H1 (cell line): ENCODE data around the gene CCDC40. TPM values are rescaled to one million over a fixed set of nuclear protein-coding genes. Genes with fewer than 3 reads are reported as not detected.

Source experiments
- CTCF ChIA-PET: fragments of 300-600 bp; sonication (Branson Sonifier 250); formaldehyde crosslinking; loops from one replicate; lab custom pipeline; 2021; ENCODE audit not compliant: partially characterized antibody; lab: Charles Lee
- POLR2A ChIA-PET: fragments of 300-600 bp; sonication (Branson Sonifier 250); formaldehyde crosslinking; loops from one replicate; lab custom pipeline; 2021; ENCODE audit warnings: inconsistent platforms; ENCODE audit not compliant: partially characterized antibody; lab: Charles Lee
- DNase-seq, 2 experiments: peaks; one replicate each; pipeline versions ENCODE4 v3.0.0 to v3.0.0-alpha.2; 2010 to 2022; ENCODE audit warnings: low spot score in 2 of 2, low read depth in 1 of 2, mixed read lengths in 1 of 2
- FAIRE-seq: peaks from 2 replicates; lab custom pipeline; 2011; peaks lifted over from hg19 to GRCh38; lab: Jason Lieb, UNC
- H2AFZ ChIP-seq: 2 replicates; pipeline ENCODE4 v1.8.1; 2012; ENCODE audit warnings: low read length, inconsistent platforms
- H2AK5ac ChIP-seq: 2 replicates; pipeline ENCODE4 v1.6.1; 2013; ENCODE audit warnings: low read depth, low read length
- H2BK120ac ChIP-seq: replicated peaks from 2 replicates; pipeline ENCODE3; 2013; ENCODE audit warnings: low read depth, low read length, inconsistent platforms
- H2BK12ac ChIP-seq: 2 replicates; pipeline ENCODE4 v1.6.1; 2013; ENCODE audit warnings: low read depth, low read length
- H2BK15ac ChIP-seq: 2 replicates; pipeline ENCODE4 v1.6.1; 2013; ENCODE audit warnings: low read length
- H2BK20ac ChIP-seq: 2 replicates; pipeline ENCODE4 v1.6.1; 2013; ENCODE audit warnings: low read length
- H2BK5ac ChIP-seq: 2 replicates; pipeline ENCODE4 v1.6.1; 2013; ENCODE audit warnings: low read depth, low read length
- H3K14ac ChIP-seq: 2 replicates; pipeline ENCODE4 v1.6.1; 2013; ENCODE audit warnings: inconsistent platforms; ENCODE audit not compliant: insufficient read length
- H3K18ac ChIP-seq: 2 replicates; pipeline ENCODE4 v1.6.1; 2013; ENCODE audit warnings: low read length; ENCODE audit errors: extremely low read depth
- H3K23ac ChIP-seq: 2 replicates; pipeline ENCODE4 v1.6.1; 2013; ENCODE audit warnings: inconsistent platforms; ENCODE audit not compliant: insufficient read length
- H3K23me2 ChIP-seq: 2 replicates; pipeline ENCODE4 v1.6.1; 2013; ENCODE audit warnings: low read depth, low read length
- H3K27ac ChIP-seq: 2 replicates; pipeline ENCODE4 v1.6.1; 2011; ENCODE audit warnings: low read depth, low read length, inconsistent platforms
- H3K27me3 ChIP-seq, 4 experiments: replicated peaks in 1 of 4; 1 replicate in 1 of 4; 2 replicates in 3 of 4; pipeline versions ENCODE4 v1.6.1 to v1.8.1; 2011 to 2013; ENCODE audit warnings: low read length in 3 of 4, mild to moderate bottlenecking in 3 of 4, inconsistent platforms in 2 of 4, mixed read lengths in 2 of 4, moderate library complexity in 1 of 4; ENCODE audit not compliant: control insufficient read depth in 3 of 4, insufficient read depth in 3 of 4; ENCODE audit errors: extremely low read depth in 1 of 4
- H3K36me3 ChIP-seq, 4 experiments: 2 replicates each; pipeline versions ENCODE4 v1.6.1 to v1.8.1; 2011 to 2013; ENCODE audit warnings: mild to moderate bottlenecking in 4 of 4, low read length in 3 of 4, moderate library complexity in 2 of 4, control low read depth in 1 of 4, inconsistent platforms in 1 of 4; ENCODE audit not compliant: insufficient read depth in 4 of 4, control insufficient read depth in 2 of 4
- H3K4ac ChIP-seq: replicated peaks from 2 replicates; pipeline ENCODE3; 2013; ENCODE audit warnings: low read length, low read depth, mixed read lengths, inconsistent platforms; ENCODE audit not compliant: insufficient read length
- H3K4me1 ChIP-seq, 4 experiments: replicated peaks in 1 of 4; 1 replicate in 1 of 4; 2 replicates in 3 of 4; pipeline versions ENCODE4 v1.6.1 to v1.8.1; 2011 to 2013; ENCODE audit warnings: low read length in 3 of 4, inconsistent platforms in 2 of 4, mixed read lengths in 1 of 4; ENCODE audit not compliant: insufficient read depth in 4 of 4, control insufficient read depth in 3 of 4
- H3K4me2 ChIP-seq, 2 experiments: 2 replicates each; pipeline versions ENCODE4 v1.6.1 to v1.8.1; 2011 to 2013; ENCODE audit warnings: low read depth in 2 of 2, low read length in 2 of 2, control low read depth in 1 of 2, inconsistent platforms in 1 of 2, mild to moderate bottlenecking in 1 of 2; ENCODE audit not compliant: insufficient read depth in 1 of 2
- H3K4me3 ChIP-seq, 4 experiments: fragments of 200-600, 300-600 bp in 1 of 4; sonication (generic), shearing (Covaris generic), sonication (Bioruptor Twin) in 1 of 4; 2 replicates each; pipeline versions ENCODE4 v1.5.1 to v1.8.1; 2011 to 2016; ENCODE audit warnings: low read length in 4 of 4, low read depth in 3 of 4, control low read depth in 2 of 4, inconsistent platforms in 2 of 4, mild to moderate bottlenecking in 2 of 4, mixed read lengths in 1 of 4, moderate library complexity in 1 of 4; ENCODE audit not compliant: insufficient read depth in 2 of 4; ENCODE audit errors: extremely low read depth in 1 of 4
- H3K56ac ChIP-seq: replicated peaks from 2 replicates; pipeline ENCODE3; 2013; ENCODE audit warnings: low read depth, mild to moderate bottlenecking, mixed read lengths, low read length, inconsistent platforms; ENCODE audit not compliant: insufficient read length
- H3K79me1 ChIP-seq: 2 replicates; pipeline ENCODE4 v1.6.1; 2013; ENCODE audit warnings: low read depth, low read length, control low read depth
- H3K79me2 ChIP-seq, 2 experiments: 2 replicates each; pipeline versions ENCODE4 v1.6.1 to v1.8.1; 2012 to 2013; ENCODE audit warnings: low read length in 2 of 2, mild to moderate bottlenecking in 2 of 2, inconsistent platforms in 1 of 2; ENCODE audit not compliant: insufficient read depth in 2 of 2, control insufficient read depth in 1 of 2
- H3K9ac ChIP-seq, 4 experiments: replicated peaks in 1 of 4; 1 replicate in 1 of 4; 2 replicates in 3 of 4; pipeline versions ENCODE4 v1.6.1 to v1.8.1; 2011 to 2013; ENCODE audit warnings: low read depth in 3 of 4, low read length in 3 of 4, control low read depth in 2 of 4, mild to moderate bottlenecking in 2 of 4, moderate library complexity in 2 of 4, inconsistent platforms in 1 of 4; ENCODE audit errors: extremely low read depth in 1 of 4
- H3K9me3 ChIP-seq, 2 experiments: 2 replicates each; pipeline versions ENCODE4 v1.6.1 to v1.8.1; 2012 to 2013; ENCODE audit warnings: mild to moderate bottlenecking in 2 of 2, moderate library complexity in 2 of 2, control low read depth in 1 of 2, inconsistent platforms in 1 of 2, low read depth in 1 of 2, low read length in 1 of 2, mixed read lengths in 1 of 2; ENCODE audit not compliant: insufficient read depth in 2 of 2
- H4K20me1 ChIP-seq, 2 experiments: replicated peaks in 1 of 2; 2 replicates each; pipeline versions ENCODE3 to v1.8.1; 2011 to 2013; ENCODE audit warnings: inconsistent platforms in 2 of 2, low read length in 2 of 2, mild to moderate bottlenecking in 1 of 2; ENCODE audit not compliant: insufficient read depth in 2 of 2, control insufficient read depth in 1 of 2
- H4K5ac ChIP-seq: 2 replicates; pipeline ENCODE4 v1.6.1; 2013; ENCODE audit warnings: low read length, low read depth, mixed read lengths, inconsistent platforms; ENCODE audit not compliant: insufficient read length
- H4K8ac ChIP-seq: 2 replicates; pipeline ENCODE4 v1.8.0; 2013; ENCODE audit warnings: mild to moderate bottlenecking, moderate library complexity, low read length, inconsistent platforms; ENCODE audit not compliant: insufficient read depth; ENCODE audit errors: extremely low read depth
- H4K91ac ChIP-seq: replicated peaks from 2 replicates; pipeline ENCODE3; 2013; ENCODE audit warnings: low read length, mixed read lengths, inconsistent platforms; ENCODE audit not compliant: insufficient read length
- MAFK ChIP-seq: IDR thresholded peaks from 2 replicates; pipeline ENCODE4 v1.6.1; 2012; ENCODE audit warnings: low read depth, mild to moderate bottlenecking, improper control_type of control experiment, low read length
- WGBS, 2 experiments: shearing (Covaris generic) in 1 of 2; methylation state at CpG; one replicate each; pipeline versions ENCODE4 v1.1.6 to v1.1.7; 2013 to 2015; ENCODE audit warnings: low lambda C conversion rate in 2 of 2, mixed read lengths in 2 of 2, inconsistent platforms in 1 of 2, low coverage in 1 of 2, missing lambda C conversion rate in 1 of 2; ENCODE audit not compliant: insufficient replicate concordance in 2 of 2, insufficient coverage in 1 of 2, insufficient read length in 1 of 2; ENCODE audit errors: extremely low coverage in 1 of 2, missing lambda C conversion rate in 1 of 2; 5-methylcytosine and 5-hydroxymethylcytosine counted together
- polyA plus RNA-seq, 7 experiments: library from polyadenylated mRNA; depleted of rRNA in 3 of 7; stranded (reverse) in 5 of 7; unstranded in 2 of 7; fragments of >200 nt in 5 of 7; fragments of 200-250 nt in 2 of 7; gene quantifications; 1 replicate in 5 of 7; 2 replicates in 1 of 7; 4 replicates in 1 of 7; pipeline versions ENCODE4 v1.2.1 to v1.2.3, GENCODE V29; 2011 to 2013; ENCODE audit warnings: missing spikeins in 2 of 7, mixed read lengths in 2 of 7
- total RNA-seq: library from RNA; stranded (reverse); fragmentation: NEBNext Ultra II Directional; extraction: Animal tissue kit (Norgen Biotek cat#: 25700); gene quantifications from 2 replicates; pipeline ENCODE4 v1.2.1, GENCODE V29; 2021

The CCDC40 gene
- total and polyA plus RNA-seq, 2 of the 8 experiments (the other 6 are each of a cell fraction or from before 2014, with no cell fraction given): 4.1 to 11.5 TPM

DNA sequence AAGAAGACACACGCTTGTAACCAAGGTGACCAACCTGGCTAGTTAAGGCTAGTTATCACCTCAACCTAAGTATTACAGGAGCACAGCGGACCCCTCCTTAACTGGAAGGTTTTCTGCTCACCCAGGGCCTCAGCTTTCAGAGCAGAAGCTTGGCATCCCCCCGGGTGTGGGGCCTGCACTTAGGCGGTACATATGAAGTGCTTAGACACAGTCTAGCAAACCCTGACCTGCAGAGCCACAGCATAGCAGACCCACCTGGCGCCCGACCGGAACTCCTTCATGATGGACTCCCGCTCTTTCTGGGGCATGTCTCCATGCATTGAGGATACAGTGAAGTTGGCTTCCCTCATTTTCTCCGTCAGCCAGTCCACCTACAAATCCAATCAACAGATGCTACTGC lies 100.7 kb downstream of the CCDC40 start:
- no peak overlapping the region for H2AK5ac ChIP-seq
- H3K4ac ChIP-seq: no peak overlapping the region
- H3K36me3 ChIP-seq: peaks cover 46 to 90% (median 75%) of the 10 kb centered on the region in 4 experiments
- no peaks in the 10 kb centered on the region for H3K9me3 ChIP-seq
- 0 out of 4 replicates have a peak, but pooled peaks cover 0 to under 1% of the 10 kb centered on the region in 2 experiments for H3K79me2 ChIP-seq
- no peak overlapping the region for H2AFZ ChIP-seq
- H4K91ac ChIP-seq: no peak overlapping the region
- no peaks in the 10 kb centered on the region for H3K4me1 ChIP-seq
- no peaks in the 10 kb centered on the region for H3K23me2 ChIP-seq
- ChIA-PET CTCF (no interaction called here), POLR2A (interaction anchor here (11.5 kb wide), 1 partner anchor 12 kb away, joined by 103 read pairs; no protein-coding TSS in a partner anchor)
- H2BK120ac ChIP-seq: no peak overlapping the region
- H2BK5ac ChIP-seq: no peak overlapping the region
- H4K8ac ChIP-seq: no peak overlapping the region
- H3K18ac ChIP-seq: no peak overlapping the region
- FAIRE-seq (no peak), DNase-seq (no peak)
- H4K5ac ChIP-seq: no peak overlapping the region
- H2BK15ac ChIP-seq: no peak overlapping the region
- H2BK20ac ChIP-seq: no peak overlapping the region
- H3K9ac ChIP-seq: no peak overlapping the region
- H3K14ac ChIP-seq: no peak overlapping the region
- 94% methylated on average over 9 of the region's 9 CpGs; no CpG with 5 or more reads in 1 of the 2 experiments for WGBS, 2 experiments
- H2BK12ac ChIP-seq: no peak overlapping the region
- peaks cover 5 to 15% of the 10 kb centered on the region in 2 experiments for H4K20me1 ChIP-seq
- H3K23ac ChIP-seq: no peak overlapping the region
- H3K27me3 ChIP-seq: no peaks in the 10 kb centered on the region
- no peak for TF ChIP-seq MAFK
- no peak overlapping the region for H3K4me3 ChIP-seq
- H3K27ac ChIP-seq: no peak overlapping the region
- no peak overlapping the region for H3K56ac ChIP-seq
- H3K79me1 ChIP-seq: peaks cover 2% of the 10 kb centered on the region; the same call in 1 of the 2 replicates
- H3K4me2 ChIP-seq: no peak overlapping the region
